ENCODE results near the gene PLEKHA6. TPM values are rescaled to one million over a fixed set of nuclear protein-coding genes. Genes with fewer than 3 reads are reported as not detected.

PLEKHA6 gene
- total and polyA plus RNA-seq, 2 of the 4 experiments (the other 2 are of a cell fraction): 8.2 to 19.9 TPM

GRCh38 chr1:204216236-204216635 is 143.5 kb downstream of the PLEKHA6 start:
- intact Hi-C loops (cut with micrococcal nuclease): no loop called here
- Histone ChIP-seq H3K9me1 (ENCODE audit: insufficient read depth, low read length) (no peaks in the 10 kb centered on the region; the same call in 1 of the 2 replicates), H4K91ac (ENCODE audit: insufficient read depth, low read depth, low read length) (no peak overlapping the region), H2BK15ac (ENCODE audit: low read depth, low read length) (no peak overlapping the region), H2BK120ac (ENCODE audit: low read depth, low read length) (no peak overlapping the region), H4K8ac (ENCODE audit: low read depth in 2 of 2, low read length in 2 of 2) (no peak overlapping the region), H3K23ac (ENCODE audit: low read depth, low read length) (no peak overlapping the region), H3K9ac (ENCODE audit: low read depth, low read length) (no peak overlapping the region), H3K27ac (ENCODE audit: insufficient read depth, low read length) (no peak overlapping the region), H3K9me3 (ENCODE audit: control insufficient read depth, insufficient read depth, low read length) (no peaks in the 10 kb centered on the region), H2AFZ (replicated peaks; ENCODE audit: low read length, poor library complexity) (no peak overlapping the region), H3K79me1 (ENCODE audit: low read depth in 1 of 2, low read length in 2 of 2) (no peaks in the 10 kb centered on the region), H2AK5ac (ENCODE audit: low read depth, low read length) (no peak overlapping the region), H4K20me1 (ENCODE audit: insufficient read depth, low read length) (no peaks in the 10 kb centered on the region), H3K4ac (ENCODE audit: low read depth, low read length) (no peak overlapping the region), H2BK20ac (ENCODE audit: low read depth, low read length) (no peak overlapping the region), H3K14ac (replicated peaks; ENCODE audit: low read depth, low read length) (no peak overlapping the region), H4K5ac (ENCODE audit: low read depth, low read length) (no peak overlapping the region), H2BK5ac (ENCODE audit: low read depth, low read length, poor library complexity, severe bottlenecking) (no peak overlapping the region), H2AK9ac (replicated peaks; ENCODE audit: low read depth, low read length, poor library complexity) (no peak overlapping the region), H3K56ac (ENCODE audit: extremely low read depth, insufficient read depth, low read length) (no peak overlapping the region), H3K4me3 (ENCODE audit: insufficient read depth, low read depth, low read length) (no peak overlapping the region), H3K4me2 (ENCODE audit: low read depth, low read length) (no peak overlapping the region), H3K36me3 (ENCODE audit: control insufficient read depth, insufficient read depth, low read length) (peaks cover 5% of the 10 kb centered on the region; the same call in 1 of the 2 replicates), H3K18ac (ENCODE audit: low read depth, low read length) (no peak overlapping the region), H3K4me1 (ENCODE audit: control insufficient read depth, insufficient read depth, low read length) (peaks cover 3% of the 10 kb centered on the region; the same call in 1 of the 2 replicates), H3K27me3 (ENCODE audit: control insufficient read depth, insufficient read depth, low read length) (no peaks in the 10 kb centered on the region; the same call in 1 of the 2 replicates)
- TF ChIP-seq MAFK (IDR thresholded peaks at IDR 0.05; ENCODE audit: low read depth, low read length): no peak
- TF ChIP-seq SMC3 (IDR thresholded peaks at IDR 0.05; ENCODE audit: low read depth, low read length): no peak
- no peak for TF ChIP-seq MAZ (IDR thresholded peaks at IDR 0.05; ENCODE audit: borderline replicate concordance, low read depth, low read length)
- TF ChIP-seq RAD21 (IDR thresholded peaks at IDR 0.05; ENCODE audit: low read length): no peak
- TF ChIP-seq ELK1 (IDR thresholded peaks at IDR 0.05; ENCODE audit: borderline replicate concordance, low read depth, low read length): no peak
- no peak for TF ChIP-seq CEBPB (IDR thresholded peaks at IDR 0.05; ENCODE audit: low read depth, low read length)
- no peak for TF ChIP-seq CTCF (conservative IDR thresholded peaks at IDR 0.05; ENCODE audit: low read depth, low read length)
- TF ChIP-seq FOS (IDR thresholded peaks at IDR 0.05; ENCODE audit: low read depth, low read length): no peak
- POLR2A ChIA-PET (ENCODE audit: unreplicated experiment): no interaction called here
- in situ Hi-C loops (cut with MboI; ENCODE audit: low sequenced_read_pairs): no loop called here
- no CpG with 5 or more reads among the region's 4 CpGs for WGBS, 2 experiments (ENCODE audit: extremely low coverage in 2 of 2, insufficient read length in 1 of 2)
- ATAC-seq (ENCODE audit: low read depth) (no peak), DNase-seq (no peak)
- dilution Hi-C loops (cut with HindIII; ENCODE audit: low sequenced_read_pairs, unreplicated experiment): no loop called here
- BruUV-seq (replicated peaks): no TSS peak
- CTCF ChIA-PET: interaction anchor here (1.0 to 3.4 kb wide), 7 partner anchors 9 to 182 kb away, joined by 3 to 17 read pairs (median 4); partner anchors contain the start of gene PLEKHA6

All from IMR-90 (cell line).